GM18519 (cell line): ENCODE measurements around the gene KCNJ12.
"Not testable (repeated sequence)": the region's sequence is repeated elsewhere in the genome, so short reads cannot be mapped to it uniquely, and the experiment has no call there.

Experiments
- ATAC-seq: cut with Tn5 transposase; IDR thresholded peaks from one replicate; pipeline ENCODE4 v1.9.1; 2021; ENCODE audit warnings: mild to moderate bottlenecking, moderate library complexity; ENCODE audit not compliant: unreplicated experiment, low FRiP score

Gene KCNJ12

GRCh38 chr17:21376081-21376758 is at the start of gene KCNJ12:
Gene KCNJ12, plus strand, starts transcription at chr17:21376357. Its CDS starts 38,986 bp downstream, at chr17:21415343.
- no peak for ATAC-seq

GRCh38 chr17:21327921-21328320 is 48.2 kb upstream of the KCNJ12 start:
- ATAC-seq, result not testable (repeated sequence)

GRCh38 chr17:21328778-21329177 is 47.4 kb upstream of the KCNJ12 start:
- ATAC-seq, result not testable (repeated sequence)

- no peak for ATAC-seq
These were observed 45.6 kb upstream of the KCNJ12 start for GRCh38 chr17:21330436-21331160.

- ATAC-seq, result not testable (repeated sequence)
These were observed 39.4 kb upstream of the KCNJ12 start for GRCh38 chr17:21336541-21337294.

GRCh38 chr17:21337981-21338625 is 38.1 kb upstream of the KCNJ12 start:
- ATAC-seq, result not testable (repeated sequence)

GRCh38 chr17:21339011-21339410 is 37.1 kb upstream of the KCNJ12 start:
- ATAC-seq, result no peak

- not testable (repeated sequence) for ATAC-seq
These were observed 36.6 kb upstream of the KCNJ12 start for GRCh38 chr17:21339571-21339970.

GRCh38 chr17:21340407-21340806 is 35.8 kb upstream of the KCNJ12 start:
- not testable (repeated sequence) for ATAC-seq

GRCh38 chr17:21341279-21341678 is 34.9 kb upstream of the KCNJ12 start:
- not testable (repeated sequence) for ATAC-seq

- ATAC-seq, result not testable (repeated sequence)
These were observed 34.1 kb upstream of the KCNJ12 start for GRCh38 chr17:21341925-21342540.

- ATAC-seq, result not testable (repeated sequence)
These were observed 32.9 kb upstream of the KCNJ12 start for GRCh38 chr17:21343061-21343949.

GRCh38 chr17:21344801-21345200 is 31.4 kb upstream of the KCNJ12 start:
- not testable (repeated sequence) for ATAC-seq

- no peak for ATAC-seq
These were observed 30.9 kb upstream of the KCNJ12 start for GRCh38 chr17:21345236-21345635.

- not testable (repeated sequence) for ATAC-seq
These were observed 30.1 kb upstream of the KCNJ12 start for GRCh38 chr17:21346107-21346506.

- not testable (repeated sequence) for ATAC-seq
These were observed 29.4 kb upstream of the KCNJ12 start for GRCh38 chr17:21346651-21347250.

- ATAC-seq, result not testable (repeated sequence)
These were observed 28.5 kb upstream of the KCNJ12 start for GRCh38 chr17:21347660-21348059.

GRCh38 chr17:21348081-21348925 is 27.9 kb upstream of the KCNJ12 start:
- ATAC-seq, result peak; percentile 45
